Endodermal cell (in vitro differentiated cells): ENCODE measurements around the gene CDKL1. TPM values are rescaled to one million over a fixed set of nuclear protein-coding genes. Genes with fewer than 3 reads are reported as not detected.
A peak's percentile ranks its signal among the peaks of the same experiment; 100 is the strongest.

Experiments
- DNase-seq: peaks from one replicate; pipeline ENCODE4 v3.0.0-alpha.2; 2017
- H3K27ac ChIP-seq: 2 replicates; pipeline ENCODE4 v1.5.1; 2013; ENCODE audit warnings: mild to moderate bottlenecking, low read depth, low read length, moderate library complexity
- H3K27me3 ChIP-seq: 2 replicates; pipeline ENCODE4 v1.6.1; 2013; ENCODE audit warnings: mild to moderate bottlenecking, low read length, moderate library complexity; ENCODE audit not compliant: insufficient read depth, control insufficient read depth, poor library complexity, severe bottlenecking
- H3K36me3 ChIP-seq: 2 replicates; pipeline ENCODE4 v1.7.0; 2013; ENCODE audit warnings: mild to moderate bottlenecking, low read length, moderate library complexity; ENCODE audit not compliant: control insufficient read depth, insufficient read depth
- H3K4me1 ChIP-seq: one replicate; pipeline ENCODE4 v1.7.0; 2013; ENCODE audit warnings: low read length; ENCODE audit not compliant: control insufficient read depth, insufficient read depth
- H3K4me3 ChIP-seq: 2 replicates; pipeline ENCODE4 v1.5.1; 2013; ENCODE audit warnings: mild to moderate bottlenecking, low read length, moderate library complexity
- H3K9ac ChIP-seq: 2 replicates; pipeline ENCODE4 v1.6.1; 2013; ENCODE audit warnings: mild to moderate bottlenecking, low read length, moderate library complexity; ENCODE audit not compliant: poor library complexity, severe bottlenecking; ENCODE audit errors: extremely low read depth
- H3K9me3 ChIP-seq: 2 replicates; pipeline ENCODE4 v1.6.1; 2013; ENCODE audit warnings: mild to moderate bottlenecking, low read length, moderate library complexity; ENCODE audit not compliant: control insufficient read depth
- H3K27ac Mint-ChIP-seq: 2 replicates; pipeline ENCODE4 v1.8.0; 2020; ENCODE audit warnings: mixed read lengths
- H3K27me3 Mint-ChIP-seq: 2 replicates; pipeline ENCODE4 v1.8.0; 2021; ENCODE audit warnings: mild to moderate bottlenecking, mixed read lengths; ENCODE audit not compliant: insufficient read depth
- H3K36me3 Mint-ChIP-seq: 2 replicates; pipeline ENCODE4 v1.8.0; 2020; ENCODE audit warnings: low read depth, mixed read lengths
- H3K4me1 Mint-ChIP-seq: 2 replicates; pipeline ENCODE4 v1.8.0; 2020; ENCODE audit warnings: mixed read lengths
- H3K4me3 Mint-ChIP-seq: 2 replicates; pipeline ENCODE4 v1.8.0; 2020; ENCODE audit warnings: mild to moderate bottlenecking, moderate library complexity, mixed read lengths
- H3K9me3 Mint-ChIP-seq: 2 replicates; pipeline ENCODE4 v1.8.0; 2020; ENCODE audit warnings: mild to moderate bottlenecking, mixed read lengths
- WGBS, 2 experiments: methylation state at CpG; one replicate each; pipeline versions ENCODE4 v1.1.5 to v1.1.7; 2013; ENCODE audit warnings: missing lambda C conversion rate in 2 of 2, mixed read lengths in 1 of 2; ENCODE audit not compliant: insufficient coverage in 1 of 2, insufficient read length in 1 of 2; 5-methylcytosine and 5-hydroxymethylcytosine counted together
- total RNA-seq, 2 donors: library from RNA; stranded (reverse); fragmentation: NEBNext Ultra II Directional in 1 of 2; extraction: Animal tissue kit (Norgen Biotek cat#: 25700) in 1 of 2; gene quantifications; 2 replicates in 1 of 2; 3 replicates in 1 of 2; pipeline ENCODE4 v1.2.1, GENCODE V29; 2021
- TF ChIP-seq, protein P1 (sequence below): fragments of 200-600 bp; sonication (generic); conservative IDR thresholded peaks from 2 replicates; pipeline ENCODE4 v1.5.0; 2021; ENCODE audit warnings: antibody characterized with exemption, mild to moderate bottlenecking

Gene CDKL1
- total RNA-seq, 2 donors from 2014 or later: 1.5 to 2.6 TPM

- Mint-ChIP-seq H3K4me3 (no peak overlapping the region), H3K9me3 (no peaks in the 10 kb centered on the region), H3K4me1 (peaks cover 19% of the 10 kb centered on the region), H3K36me3 (no peaks in the 10 kb centered on the region), H3K27ac (no peak overlapping the region), H3K27me3 (peaks cover 35% of the 10 kb centered on the region)
- 94% methylated on average over 2 of the region's 2 CpGs; no CpG with 5 or more reads in 1 of the 2 experiments for WGBS, 2 experiments
- Histone ChIP-seq H3K27ac (no peak overlapping the region), H3K9ac (no peak overlapping the region), H3K4me1 (no peaks in the 10 kb centered on the region), H3K4me3 (no peak overlapping the region), H3K9me3 (no peaks in the 10 kb centered on the region), H3K27me3 (peaks cover 14% of the 10 kb centered on the region), H3K36me3 (no peaks in the 10 kb centered on the region)
- no peak for DNase-seq
- TF ChIP-seq, protein P1, sequence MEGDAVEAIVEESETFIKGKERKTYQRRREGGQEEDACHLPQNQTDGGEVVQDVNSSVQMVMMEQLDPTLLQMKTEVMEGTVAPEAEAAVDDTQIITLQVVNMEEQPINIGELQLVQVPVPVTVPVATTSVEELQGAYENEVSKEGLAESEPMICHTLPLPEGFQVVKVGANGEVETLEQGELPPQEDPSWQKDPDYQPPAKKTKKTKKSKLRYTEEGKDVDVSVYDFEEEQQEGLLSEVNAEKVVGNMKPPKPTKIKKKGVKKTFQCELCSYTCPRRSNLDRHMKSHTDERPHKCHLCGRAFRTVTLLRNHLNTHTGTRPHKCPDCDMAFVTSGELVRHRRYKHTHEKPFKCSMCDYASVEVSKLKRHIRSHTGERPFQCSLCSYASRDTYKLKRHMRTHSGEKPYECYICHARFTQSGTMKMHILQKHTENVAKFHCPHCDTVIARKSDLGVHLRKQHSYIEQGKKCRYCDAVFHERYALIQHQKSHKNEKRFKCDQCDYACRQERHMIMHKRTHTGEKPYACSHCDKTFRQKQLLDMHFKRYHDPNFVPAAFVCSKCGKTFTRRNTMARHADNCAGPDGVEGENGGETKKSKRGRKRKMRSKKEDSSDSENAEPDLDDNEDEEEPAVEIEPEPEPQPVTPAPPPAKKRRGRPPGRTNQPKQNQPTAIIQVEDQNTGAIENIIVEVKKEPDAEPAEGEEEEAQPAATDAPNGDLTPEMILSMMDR: no peak
Observed at GRCh38 chr14:50398189-50398580, 1.5 kb upstream of the CDKL1 start.

DNA sequence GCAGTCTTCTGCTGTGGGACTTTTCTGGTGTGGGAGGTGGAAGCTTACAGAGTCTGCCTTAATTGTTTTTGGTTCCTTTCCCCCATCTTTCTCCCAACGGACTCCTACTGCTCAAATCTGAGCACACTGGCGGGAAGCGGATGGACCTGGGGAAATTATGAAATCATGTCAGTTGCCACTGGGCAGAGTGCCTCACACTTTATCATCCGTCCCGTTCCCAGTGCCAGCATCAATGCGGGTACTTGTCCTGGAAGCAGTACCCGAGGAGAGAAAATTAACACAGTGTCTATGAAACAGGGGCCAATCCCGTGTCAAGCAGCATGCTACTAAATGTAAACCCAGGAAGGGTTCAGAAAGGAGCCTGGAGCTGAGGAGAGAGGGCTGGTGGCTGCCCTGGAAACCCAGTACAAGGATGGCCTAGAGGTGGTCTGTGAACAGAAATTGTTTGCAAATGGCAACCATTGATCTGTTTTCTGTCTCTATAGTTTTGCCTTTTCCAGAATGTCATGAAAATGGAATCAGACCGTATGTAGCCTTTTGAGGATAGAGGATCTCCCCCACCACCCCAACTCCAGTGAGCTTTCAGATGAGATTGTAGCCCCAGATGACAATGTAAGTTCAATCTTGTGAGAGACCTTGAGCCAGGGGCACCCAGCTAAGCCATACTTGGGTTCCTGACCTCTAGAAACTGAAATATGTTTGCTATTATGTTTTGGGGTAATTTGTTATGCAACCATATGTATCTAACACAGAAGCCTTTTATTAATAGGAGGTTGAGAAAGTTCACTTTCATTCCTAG is 908 bp upstream of the CDKL1 start:
- Histone ChIP-seq H3K9me3 (no peaks in the 10 kb centered on the region), H3K27me3 (peaks cover 14% of the 10 kb centered on the region), H3K4me1 (no peaks in the 10 kb centered on the region), H3K36me3 (no peaks in the 10 kb centered on the region), H3K4me3 (peak overlapping the region; percentile 89), H3K27ac (no peak overlapping the region), H3K9ac (no peak overlapping the region)
- H3K27me3 Mint-ChIP-seq: peaks cover 38% of the 10 kb centered on the region
- peaks cover 17% of the 10 kb centered on the region for H3K4me1 Mint-ChIP-seq
- TF ChIP-seq, protein P1: no peak
- DNase-seq: no peak
- H3K27ac Mint-ChIP-seq: no peak overlapping the region
- no peaks in the 10 kb centered on the region for H3K36me3 Mint-ChIP-seq
- H3K4me3 Mint-ChIP-seq: peak overlapping the region; percentile 64
- WGBS, 2 experiments: 73 to 74% methylated on average over 8 to 9 of the region's 9 CpGs
- H3K9me3 Mint-ChIP-seq: no peaks in the 10 kb centered on the region

- Histone ChIP-seq H3K9ac (no peak overlapping the region), H3K4me1 (no peaks in the 10 kb centered on the region), H3K4me3 (peak overlapping the region; percentile 89), H3K9me3 (no peaks in the 10 kb centered on the region), H3K27me3 (peaks cover 14% of the 10 kb centered on the region), H3K36me3 (no peaks in the 10 kb centered on the region), H3K27ac (no peak overlapping the region)
- H3K36me3 Mint-ChIP-seq: no peaks in the 10 kb centered on the region
- no peak overlapping the region for H3K27ac Mint-ChIP-seq
- WGBS, 2 experiments: 94 to 95% methylated on average over 5 of the region's 5 CpGs
- H3K4me1 Mint-ChIP-seq: peaks cover 12% of the 10 kb centered on the region
- peaks cover 40% of the 10 kb centered on the region for H3K27me3 Mint-ChIP-seq
- TF ChIP-seq, protein P1: no peak
- no peak for DNase-seq
- H3K9me3 Mint-ChIP-seq: no peaks in the 10 kb centered on the region
- H3K4me3 Mint-ChIP-seq: peak overlapping the region; percentile 64
Observed at GRCh38 chr14:50395448-50395847, 1.2 kb downstream of the CDKL1 start.
